AG04449 (cell line): ENCODE measurements around the gene FAM209A.
"Not testable (repeated sequence)": the region's sequence is repeated elsewhere in the genome, so short reads cannot be mapped to it uniquely, and the experiment has no call there.

Source experiments
- CTCF ChIA-PET: fragments of 350-600 bp; formaldehyde crosslinking; extraction: SDS; loops from one replicate; lab custom pipeline; 2021; ENCODE audit warnings: antibody characterized with exemption; lab: Yijun Ruan, JAX
- POLR2A ChIA-PET: fragments of 400-600, 350-600 bp; formaldehyde crosslinking; extraction: SDS; loops from one replicate; lab custom pipeline; 2020; ENCODE audit warnings: antibody characterized with exemption, inconsistent platforms; lab: Yijun Ruan, JAX
- DNase-seq: peaks from one replicate; pipeline ENCODE4 v3.0.0-alpha.2; 2010; ENCODE audit warnings: low read depth, low spot score
- H3K4me3 ChIP-seq: 2 replicates; pipeline ENCODE4 v1.5.1; 2011; ENCODE audit warnings: low read depth, mild to moderate bottlenecking, control low read depth, low read length
- TF ChIP-seq, protein P1 (sequence below): IDR thresholded peaks from one replicate; pipeline ENCODE4 v1.5.1; 2011; ENCODE audit warnings: mild to moderate bottlenecking, moderate library complexity, low read length, control low read depth, inconsistent platforms; ENCODE audit not compliant: insufficient read depth; ENCODE audit errors: missing control alignments

FAM209A gene, protein sequence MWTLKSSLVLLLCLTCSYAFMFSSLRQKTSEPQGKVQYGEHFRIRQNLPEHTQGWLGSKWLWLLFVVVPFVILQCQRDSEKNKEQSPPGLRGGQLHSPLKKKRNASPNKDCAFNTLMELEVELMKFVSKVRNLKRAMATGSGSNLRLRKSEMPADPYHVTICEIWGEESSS

DNA sequence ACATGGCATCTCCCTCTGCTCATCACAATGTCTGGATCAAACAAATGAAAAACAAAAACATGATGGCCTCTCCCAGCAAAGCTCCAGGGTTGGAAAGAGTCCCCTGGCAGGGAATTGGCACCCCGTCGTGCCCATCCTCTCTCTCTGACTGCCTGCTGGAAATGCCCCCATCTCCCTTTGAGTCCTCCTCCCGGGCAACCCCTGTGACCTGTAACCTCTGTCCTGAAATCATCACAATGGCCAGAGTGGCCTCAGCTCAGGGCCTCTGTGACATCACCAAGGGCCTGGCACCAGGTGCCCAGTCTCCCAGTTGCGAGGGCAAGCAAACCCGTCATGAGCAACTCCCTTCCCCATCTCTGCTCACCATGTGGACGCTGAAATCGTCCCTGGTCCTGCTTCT lies at the start of gene FAM209A:
Gene FAM209A (plus strand): TSS at position 301 of the 400 bp plus-strand sequence. CDS start 65 bp downstream, at position 366.
- POLR2A ChIA-PET, H3K4me3 ChIP-seq, DNase-seq: not testable (repeated sequence)
- CTCF ChIA-PET = interaction anchor here (2.0 to 3.1 kb wide), 2 partner anchors 8 to 26 kb away, joined by 7 read pairs; no protein-coding TSS in a partner anchor

DNA sequence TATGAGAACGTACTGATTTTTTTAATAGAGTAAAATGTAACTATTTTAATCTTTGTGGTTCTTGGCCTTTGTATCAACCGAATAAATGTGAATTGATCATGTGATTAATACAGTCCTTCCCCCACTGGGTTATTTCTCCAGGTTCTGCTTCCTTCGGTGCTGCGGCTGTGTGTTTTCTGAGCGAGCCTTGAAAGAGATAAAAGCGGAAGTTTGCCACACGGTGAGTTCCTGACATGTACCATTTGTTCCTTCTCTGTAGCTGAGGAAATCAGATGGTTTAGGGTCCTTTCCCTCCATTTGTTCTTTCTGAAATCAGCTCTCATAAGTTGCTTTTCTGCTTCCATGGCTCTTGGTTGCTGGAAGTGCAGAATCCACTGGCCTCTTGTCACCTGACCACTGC lies 40.6 kb upstream of the FAM209A start:
- no peak overlapping the region for H3K4me3 ChIP-seq
- ChIA-PET CTCF (interaction anchor here (1.0 kb wide), 1 partner anchor 83 kb away, joined by 3 read pairs; no protein-coding TSS in a partner anchor), POLR2A (no interaction called here)
- no peak for DNase-seq
- TF ChIP-seq, protein P1, sequence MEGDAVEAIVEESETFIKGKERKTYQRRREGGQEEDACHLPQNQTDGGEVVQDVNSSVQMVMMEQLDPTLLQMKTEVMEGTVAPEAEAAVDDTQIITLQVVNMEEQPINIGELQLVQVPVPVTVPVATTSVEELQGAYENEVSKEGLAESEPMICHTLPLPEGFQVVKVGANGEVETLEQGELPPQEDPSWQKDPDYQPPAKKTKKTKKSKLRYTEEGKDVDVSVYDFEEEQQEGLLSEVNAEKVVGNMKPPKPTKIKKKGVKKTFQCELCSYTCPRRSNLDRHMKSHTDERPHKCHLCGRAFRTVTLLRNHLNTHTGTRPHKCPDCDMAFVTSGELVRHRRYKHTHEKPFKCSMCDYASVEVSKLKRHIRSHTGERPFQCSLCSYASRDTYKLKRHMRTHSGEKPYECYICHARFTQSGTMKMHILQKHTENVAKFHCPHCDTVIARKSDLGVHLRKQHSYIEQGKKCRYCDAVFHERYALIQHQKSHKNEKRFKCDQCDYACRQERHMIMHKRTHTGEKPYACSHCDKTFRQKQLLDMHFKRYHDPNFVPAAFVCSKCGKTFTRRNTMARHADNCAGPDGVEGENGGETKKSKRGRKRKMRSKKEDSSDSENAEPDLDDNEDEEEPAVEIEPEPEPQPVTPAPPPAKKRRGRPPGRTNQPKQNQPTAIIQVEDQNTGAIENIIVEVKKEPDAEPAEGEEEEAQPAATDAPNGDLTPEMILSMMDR = no peak

DNA sequence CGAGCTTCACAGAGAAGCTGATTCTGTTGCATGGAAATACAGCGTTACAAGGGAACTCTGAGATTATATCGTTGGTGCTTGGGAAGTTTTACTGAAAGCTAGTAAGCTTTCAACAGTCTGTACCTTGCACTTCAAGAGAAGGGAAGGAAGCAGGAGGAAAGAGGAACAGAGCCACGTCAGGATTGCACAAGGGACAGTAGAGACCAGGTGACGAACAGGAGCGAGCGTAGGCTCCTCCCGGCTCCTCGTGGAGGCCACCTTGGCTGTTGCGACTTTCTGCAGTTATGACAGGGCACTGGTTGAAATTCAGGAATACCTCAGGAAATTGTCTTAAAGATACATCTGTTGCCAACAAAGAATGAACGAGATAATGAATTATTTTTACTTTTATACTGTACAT lies 37.3 kb upstream of the FAM209A start:
- TF ChIP-seq, protein P1 = no peak
- DNase-seq = no peak
- POLR2A ChIA-PET = no interaction called here
- CTCF ChIA-PET = no interaction called here
- H3K4me3 ChIP-seq = no peak overlapping the region

DNA sequence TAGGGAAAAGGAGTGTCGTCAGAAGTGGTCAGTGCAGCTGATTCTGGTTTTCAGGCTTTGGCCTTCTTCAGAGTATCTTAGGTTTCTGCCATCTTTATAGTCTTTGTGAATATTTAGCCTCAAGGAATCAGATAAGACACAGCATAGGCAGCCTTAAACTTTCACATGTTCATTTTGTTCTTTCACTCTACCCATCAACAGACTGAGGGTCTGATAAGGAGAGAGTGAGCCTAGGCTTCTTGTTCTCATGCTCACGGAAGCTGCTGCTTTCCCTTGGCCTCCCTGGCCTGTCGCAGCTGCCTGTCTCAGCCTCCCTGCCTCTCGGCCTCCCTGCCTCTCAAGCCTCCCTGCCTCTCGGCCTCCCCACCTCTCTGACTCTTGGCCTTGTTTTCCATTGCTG lies 36.0 kb upstream of the FAM209A start:
- ChIA-PET POLR2A (no interaction called here), CTCF (no interaction called here)
- no peak for DNase-seq
- no peak overlapping the region for H3K4me3 ChIP-seq
- TF ChIP-seq, protein P1 = no peak

DNA sequence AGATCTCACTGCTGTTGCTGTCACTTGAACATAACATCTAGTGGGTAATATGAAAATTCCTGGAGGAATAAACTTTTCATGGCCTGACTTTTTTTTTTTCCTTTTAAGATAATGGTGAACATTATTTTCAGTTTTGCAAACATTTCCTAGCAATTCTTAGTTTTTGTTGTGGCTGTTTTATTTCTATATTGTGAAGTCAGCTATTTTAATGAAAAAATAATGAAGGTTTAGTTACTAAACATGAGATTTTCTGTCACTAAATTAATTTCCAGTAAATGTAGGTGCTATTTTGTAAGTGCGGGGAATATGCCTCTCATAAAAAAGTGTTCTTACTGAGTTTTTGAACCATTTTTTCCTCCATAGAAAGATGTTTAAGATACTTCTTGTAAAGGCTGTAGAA lies 23.4 kb upstream of the FAM209A start:
- CTCF ChIA-PET = interaction anchor here (1.1 kb wide), 1 partner anchor 35 kb away, joined by 3 read pairs; no protein-coding TSS in a partner anchor
- H3K4me3 ChIP-seq = no peak overlapping the region
- TF ChIP-seq, protein P1 = no peak
- POLR2A ChIA-PET = no interaction called here
- DNase-seq = no peak

DNA sequence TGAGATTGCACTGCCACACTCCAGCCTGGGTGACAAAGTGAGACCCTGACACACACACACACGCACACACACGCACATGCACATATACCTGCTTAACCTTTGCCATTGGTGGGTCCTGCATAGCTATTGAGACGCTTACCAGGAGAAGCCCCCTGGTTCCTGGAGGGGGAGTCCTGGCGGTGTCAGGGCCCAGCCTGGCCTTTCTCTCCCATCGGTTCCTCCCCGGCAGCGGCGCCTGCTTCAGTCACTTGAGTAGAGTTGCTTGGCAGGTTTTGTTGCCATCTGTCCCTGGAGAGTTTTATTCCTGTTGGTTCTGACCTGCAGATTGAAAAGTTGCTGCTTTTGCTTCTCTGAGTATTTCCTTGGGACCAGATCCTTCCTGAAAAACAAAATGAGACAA lies 20.6 kb upstream of the FAM209A start:
- POLR2A ChIA-PET = no interaction called here
- no peak overlapping the region for H3K4me3 ChIP-seq
- TF ChIP-seq, protein P1 = no peak
- no peak for DNase-seq
- CTCF ChIA-PET = interaction anchor here (0.8 to 1.7 kb wide), 4 partner anchors 10 to 104 kb away, joined by 3 to 5 read pairs (median 3); no protein-coding TSS in a partner anchor

DNA sequence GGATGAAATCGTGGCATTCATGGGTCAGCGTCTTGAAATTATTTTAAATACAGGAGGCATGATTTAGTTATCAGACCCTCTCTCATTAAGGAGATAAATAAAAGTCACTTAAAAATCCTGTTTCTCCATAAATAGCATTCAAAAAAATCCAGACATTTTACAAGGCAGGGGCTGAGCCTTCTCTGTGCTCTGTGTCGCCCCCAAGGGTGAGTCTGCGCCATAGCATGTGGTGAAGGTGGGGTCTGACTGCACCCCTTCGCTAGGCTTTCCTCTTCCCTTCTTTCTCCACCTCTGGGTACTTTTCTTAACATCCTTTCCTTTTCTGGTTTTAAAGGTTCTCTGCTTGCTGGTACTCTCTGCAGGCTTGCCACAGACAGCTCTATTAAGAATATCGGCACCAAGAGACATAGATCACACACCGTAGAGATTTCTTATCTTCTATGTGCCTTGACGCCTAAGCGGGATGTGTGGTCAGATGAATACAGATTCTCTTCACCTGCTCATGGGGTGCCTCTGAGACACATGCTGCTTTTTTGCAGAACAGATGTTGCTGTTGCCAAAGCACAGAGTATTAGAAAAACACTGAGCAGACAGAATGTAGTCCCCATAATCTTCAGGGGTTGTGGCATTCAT lies 20.1 kb upstream of the FAM209A start:
- DNase-seq = no peak
- H3K4me3 ChIP-seq = no peak overlapping the region
- POLR2A ChIA-PET = no interaction called here
- TF ChIP-seq, protein P1 = peak; percentile 42
- CTCF ChIA-PET = interaction anchor here (1.2 to 1.7 kb wide), 4 partner anchors 10 to 104 kb away, joined by 3 to 5 read pairs (median 4); no protein-coding TSS in a partner anchor
